Activated T-helper 1 cell treated with anti-CD3 and anti-CD28 coated beads, Interleukin-12 subunit alpha, Interleukin-12 subunit beta, Interleukin-2, Interleukin-4 antibody, amounts not matched to agents 30 ng/mL and 10 ng/mL and 1 ng/mL, durations not matched to agents 14 hours and 24 hours and 36 hours (primary cell): ENCODE measurements around the gene PLOD3. TPM values are rescaled to one million over a fixed set of nuclear protein-coding genes. Genes with fewer than 3 reads are reported as not detected.
A peak's percentile ranks its signal among the peaks of the same experiment; 100 is the strongest.

ENCODE experiments used
- DNase-seq: peaks from one replicate; pipeline ENCODE4 v3.0.0; 2021; ENCODE audit warnings: low spot score
- H3K27ac Mint-ChIP-seq: one replicate; pipeline ENCODE4 v1.8.0; 2021; ENCODE audit warnings: mild to moderate bottlenecking, mixed read lengths
- H3K27me3 Mint-ChIP-seq: one replicate; pipeline ENCODE4 v1.8.0; 2022; ENCODE audit warnings: mild to moderate bottlenecking, moderate library complexity, mixed read lengths; ENCODE audit not compliant: insufficient read depth
- H3K36me3 Mint-ChIP-seq: one replicate; pipeline ENCODE4 v1.8.0; 2021; ENCODE audit warnings: low read depth, mixed read lengths
- H3K4me1 Mint-ChIP-seq: one replicate; pipeline ENCODE4 v1.8.0; 2021; ENCODE audit warnings: low read depth, mixed read lengths
- H3K4me3 Mint-ChIP-seq: one replicate; pipeline ENCODE4 v1.8.0; 2021; ENCODE audit warnings: mild to moderate bottlenecking, moderate library complexity, mixed read lengths
- H3K9me3 Mint-ChIP-seq: one replicate; pipeline ENCODE4 v1.8.0; 2021; ENCODE audit warnings: mixed read lengths
- intact Hi-C: fragments of 100-400 bp; cut with micrococcal nuclease; formaldehyde crosslinking; loops from one replicate; pipeline ENCODE4 v1.15.1; 2024
- total RNA-seq: library from RNA; stranded (reverse); gene quantifications from 2 replicates; pipeline ENCODE4 v1.2.3, GENCODE V29; 2022

The PLOD3 gene
- total RNA-seq, 1 donor from 2014 or later: 65.2 TPM

- Mint-ChIP-seq H3K4me1 (peaks cover 9% of the 10 kb centered on the region), H3K27ac (no peak overlapping the region), H3K4me3 (no peak overlapping the region), H3K9me3 (no peaks in the 10 kb centered on the region), H3K36me3 (no peaks in the 10 kb centered on the region), H3K27me3 (peaks cover 63% of the 10 kb centered on the region)
- no peak for DNase-seq
- intact Hi-C loops: loop anchor here (10.0 kb wide), 2 partner anchors 125 to 215 kb away; partner anchors contain the start of gene MUC12
Measured at GRCh38 chr7:101179713-101180112, 37.7 kb downstream of the PLOD3 start.

DNA sequence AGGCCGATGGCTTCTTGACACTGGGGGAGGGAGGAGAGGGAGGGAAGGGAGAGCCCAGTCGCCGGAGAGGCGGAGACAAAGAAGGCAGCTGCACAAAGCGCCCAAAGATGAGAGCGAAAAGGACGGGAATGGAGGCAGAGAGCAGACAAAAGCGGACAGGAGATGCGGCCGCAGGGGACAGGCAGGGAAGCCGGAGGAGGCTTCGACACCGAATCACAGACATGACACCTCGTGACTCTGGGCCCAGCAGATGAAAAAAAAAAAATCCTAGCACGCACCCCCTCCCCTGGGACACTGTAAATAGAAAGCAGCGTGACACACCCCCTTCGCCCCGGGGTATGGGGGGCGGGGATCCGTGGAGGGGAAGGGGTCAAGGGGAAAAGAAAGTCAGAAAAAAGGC lies 38.3 kb downstream of the PLOD3 start:
- intact Hi-C loops: loop anchor here (10.0 kb wide), 2 partner anchors 126 to 214 kb away; partner anchors contain the start of gene MUC12

DNA sequence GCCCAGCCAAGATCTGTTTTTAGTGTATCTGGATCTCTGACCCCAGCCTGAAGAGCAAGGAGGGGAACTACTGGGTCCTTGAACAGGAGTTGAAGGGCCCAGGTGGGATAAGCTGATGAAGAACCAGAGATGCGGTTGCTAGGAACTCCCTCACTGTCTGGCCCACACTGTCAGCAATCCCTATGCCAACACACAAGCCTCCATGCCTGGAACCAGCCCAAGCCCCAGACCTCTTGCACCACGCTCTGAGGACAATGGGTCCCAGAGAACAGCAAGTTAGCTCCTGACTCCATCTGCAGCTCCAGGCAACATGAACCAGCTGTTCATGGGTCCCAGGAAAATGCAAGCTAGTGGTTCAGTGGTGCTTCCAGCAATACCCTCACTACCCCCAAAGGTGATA lies 39.7 kb downstream of the PLOD3 start:
- DNase-seq: no peak
- Mint-ChIP-seq H3K4me3 (no peak overlapping the region), H3K36me3 (no peaks in the 10 kb centered on the region), H3K9me3 (no peaks in the 10 kb centered on the region), H3K27ac (no peak overlapping the region), H3K4me1 (peaks cover 18% of the 10 kb centered on the region), H3K27me3 (peaks cover 79% of the 10 kb centered on the region)
- intact Hi-C loops: loop anchor here (10.0 kb wide), 2 partner anchors 127 to 213 kb away; partner anchors contain the start of gene MUC12

More for the DNA sequence above, 38.3 kb downstream of the PLOD3 start:
- H3K4me3 Mint-ChIP-seq: no peak overlapping the region
- no peak for DNase-seq
- H3K9me3 Mint-ChIP-seq: no peaks in the 10 kb centered on the region
- H3K27me3 Mint-ChIP-seq: peaks cover 68% of the 10 kb centered on the region
- H3K4me1 Mint-ChIP-seq: peaks cover 15% of the 10 kb centered on the region
- no peaks in the 10 kb centered on the region for H3K36me3 Mint-ChIP-seq
- no peak overlapping the region for H3K27ac Mint-ChIP-seq

GRCh38 chr7:101175664-101176063 lies 41.7 kb downstream of the PLOD3 start:
- no peak for DNase-seq
- Mint-ChIP-seq H3K4me1 (peaks cover 24% of the 10 kb centered on the region), H3K9me3 (no peaks in the 10 kb centered on the region), H3K27ac (no peak overlapping the region), H3K36me3 (no peaks in the 10 kb centered on the region), H3K4me3 (no peak overlapping the region), H3K27me3 (peaks cover 79% of the 10 kb centered on the region)
- intact Hi-C loops: loop anchor here (10.0 kb wide), 2 partner anchors 129 to 211 kb away; partner anchors contain the start of gene MUC12

- Mint-ChIP-seq H3K27ac (no peak overlapping the region), H3K4me3 (peak overlapping the region; percentile 65), H3K9me3 (no peaks in the 10 kb centered on the region), H3K36me3 (no peaks in the 10 kb centered on the region), H3K4me1 (peaks cover 34% of the 10 kb centered on the region), H3K27me3 (peaks cover 85% of the 10 kb centered on the region)
- no peak for DNase-seq
- intact Hi-C loops: loop anchor here (1.0 to 10.0 kb wide), 4 partner anchors 8 to 210 kb away; partner anchors contain the start of genes MUC12 and VGF
Measured at GRCh38 chr7:101174322-101174854, 43.0 kb downstream of the PLOD3 start.

DNA sequence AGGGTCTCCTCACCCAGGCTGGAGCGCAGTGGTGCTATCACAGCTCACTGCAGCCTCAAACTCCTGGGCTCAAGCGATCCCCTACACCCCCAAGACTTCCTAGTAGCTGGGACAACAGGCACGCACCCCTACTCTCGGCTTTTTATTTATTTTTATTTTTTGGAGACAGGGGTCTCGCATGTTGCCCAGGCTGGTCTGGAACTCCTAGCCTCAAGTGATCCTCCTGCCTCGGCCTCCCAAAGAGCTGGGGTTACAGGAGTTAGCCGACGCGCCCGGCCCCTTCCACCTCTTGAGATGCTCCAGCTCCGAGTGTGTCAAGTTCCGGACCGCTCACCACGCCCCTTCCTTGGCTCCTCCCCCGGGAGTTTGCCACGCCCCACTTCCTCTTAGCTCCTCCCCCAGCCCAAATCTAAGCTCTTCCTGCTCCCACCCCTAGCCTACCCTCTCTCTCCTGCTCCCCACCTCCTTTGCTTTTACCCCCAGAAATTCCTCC lies 43.6 kb downstream of the PLOD3 start:
- intact Hi-C loops: loop anchor here (1.0 to 10.0 kb wide), 4 partner anchors 8 to 209 kb away; partner anchors contain the start of genes MUC12 and VGF
- Mint-ChIP-seq H3K4me3 (peak overlapping the region; percentile 65), H3K36me3 (no peaks in the 10 kb centered on the region), H3K27me3 (peaks cover 85% of the 10 kb centered on the region), H3K9me3 (no peaks in the 10 kb centered on the region), H3K4me1 (peaks cover 40% of the 10 kb centered on the region), H3K27ac (no peak overlapping the region)
- peak; percentile 69 for DNase-seq

- H3K36me3 Mint-ChIP-seq: no peaks in the 10 kb centered on the region
- H3K27me3 Mint-ChIP-seq: peaks cover 86% of the 10 kb centered on the region
- DNase-seq: no peak
- peaks cover 46% of the 10 kb centered on the region for H3K4me1 Mint-ChIP-seq
- peak overlapping the region; percentile 65 for H3K27ac Mint-ChIP-seq
- intact Hi-C loops: loop anchor here (10.0 kb wide), 2 partner anchors 132 to 208 kb away; partner anchors contain the start of gene MUC12
- H3K4me3 Mint-ChIP-seq: peak overlapping the region; percentile 26
- no peaks in the 10 kb centered on the region for H3K9me3 Mint-ChIP-seq
Measured at GRCh38 chr7:101172854-101173751, 44.3 kb downstream of the PLOD3 start.

GRCh38 chr7:101172005-101172853 lies 45.2 kb downstream of the PLOD3 start:
- Mint-ChIP-seq H3K4me1 (peaks cover 53% of the 10 kb centered on the region), H3K4me3 (peak overlapping the region; percentile 26), H3K9me3 (no peaks in the 10 kb centered on the region), H3K27me3 (peaks cover 86% of the 10 kb centered on the region), H3K36me3 (no peaks in the 10 kb centered on the region), H3K27ac (peak overlapping the region; percentile 65)
- no peak for DNase-seq
- intact Hi-C loops: loop anchor here (10.0 kb wide), 2 partner anchors 133 to 207 kb away; partner anchors contain the start of gene MUC12

DNA sequence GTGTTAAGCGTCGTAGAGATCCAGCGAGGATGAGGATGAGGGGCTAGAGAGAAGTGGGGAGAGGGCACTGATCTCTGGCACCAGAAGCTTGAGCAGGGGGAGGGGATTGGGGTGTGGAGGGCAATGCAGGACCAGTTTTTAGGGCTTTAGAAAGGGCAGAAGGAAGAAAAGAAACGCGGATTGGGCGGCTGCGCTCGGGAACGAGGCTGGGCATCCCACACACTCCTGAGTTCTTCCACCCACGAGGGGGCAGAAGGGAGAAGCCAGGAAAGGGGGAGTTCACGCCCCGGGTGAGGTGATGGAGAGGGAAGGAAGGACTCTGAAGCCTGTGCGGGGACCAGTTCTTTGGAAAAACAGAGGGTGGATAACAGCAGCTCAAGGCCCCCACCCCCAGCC lies 45.9 kb downstream of the PLOD3 start:
- Mint-ChIP-seq H3K27me3 (peaks cover 84% of the 10 kb centered on the region), H3K36me3 (no peaks in the 10 kb centered on the region), H3K4me1 (peaks cover 60% of the 10 kb centered on the region), H3K9me3 (no peaks in the 10 kb centered on the region), H3K4me3 (no peak overlapping the region), H3K27ac (peak overlapping the region; percentile 66)
- intact Hi-C loops: loop anchor here (10.0 kb wide), 2 partner anchors 133 to 207 kb away; partner anchors contain the start of gene MUC12
- no peak for DNase-seq

GRCh38 chr7:101170617-101171441 lies 46.6 kb downstream of the PLOD3 start:
- H3K27me3 Mint-ChIP-seq: peaks cover 83% of the 10 kb centered on the region
- no peak overlapping the region for H3K4me3 Mint-ChIP-seq
- no peak for DNase-seq
- H3K36me3 Mint-ChIP-seq: no peaks in the 10 kb centered on the region
- peaks cover 66% of the 10 kb centered on the region for H3K4me1 Mint-ChIP-seq
- peak overlapping the region; percentile 66 for H3K27ac Mint-ChIP-seq
- no peaks in the 10 kb centered on the region for H3K9me3 Mint-ChIP-seq
- intact Hi-C loops: loop anchor here (10.0 kb wide), 2 partner anchors 134 to 206 kb away; partner anchors contain the start of gene MUC12

- Mint-ChIP-seq H3K36me3 (peaks cover 3% of the 10 kb centered on the region), H3K9me3 (no peaks in the 10 kb centered on the region), H3K4me3 (peak overlapping the region; percentile 71), H3K27ac (peak overlapping the region; percentile 77), H3K4me1 (peaks cover 75% of the 10 kb centered on the region), H3K27me3 (peaks cover 83% of the 10 kb centered on the region)
- DNase-seq: peak; percentile 75
- intact Hi-C loops: loop anchor here (1.0 to 10.0 kb wide), 3 partner anchors 26 to 205 kb away; partner anchors contain the start of gene MUC12
Measured at GRCh38 chr7:101169838-101170551, 47.4 kb downstream of the PLOD3 start.
